OCI-M2 (cell line): ENCODE data around the gene GGA3.
"Not testable (repeated sequence)": the region's sequence is repeated elsewhere in the genome, so short reads cannot be mapped to it uniquely, and the experiment has no call there.

Experiments
- DNase-seq: peaks from one replicate; lab custom pipeline; 2025; ENCODE audit not compliant: unreplicated experiment; lab: John Stamatoyannopoulos, UW

The GGA3 gene, protein sequence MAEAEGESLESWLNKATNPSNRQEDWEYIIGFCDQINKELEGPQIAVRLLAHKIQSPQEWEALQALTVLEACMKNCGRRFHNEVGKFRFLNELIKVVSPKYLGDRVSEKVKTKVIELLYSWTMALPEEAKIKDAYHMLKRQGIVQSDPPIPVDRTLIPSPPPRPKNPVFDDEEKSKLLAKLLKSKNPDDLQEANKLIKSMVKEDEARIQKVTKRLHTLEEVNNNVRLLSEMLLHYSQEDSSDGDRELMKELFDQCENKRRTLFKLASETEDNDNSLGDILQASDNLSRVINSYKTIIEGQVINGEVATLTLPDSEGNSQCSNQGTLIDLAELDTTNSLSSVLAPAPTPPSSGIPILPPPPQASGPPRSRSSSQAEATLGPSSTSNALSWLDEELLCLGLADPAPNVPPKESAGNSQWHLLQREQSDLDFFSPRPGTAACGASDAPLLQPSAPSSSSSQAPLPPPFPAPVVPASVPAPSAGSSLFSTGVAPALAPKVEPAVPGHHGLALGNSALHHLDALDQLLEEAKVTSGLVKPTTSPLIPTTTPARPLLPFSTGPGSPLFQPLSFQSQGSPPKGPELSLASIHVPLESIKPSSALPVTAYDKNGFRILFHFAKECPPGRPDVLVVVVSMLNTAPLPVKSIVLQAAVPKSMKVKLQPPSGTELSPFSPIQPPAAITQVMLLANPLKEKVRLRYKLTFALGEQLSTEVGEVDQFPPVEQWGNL

DNA sequence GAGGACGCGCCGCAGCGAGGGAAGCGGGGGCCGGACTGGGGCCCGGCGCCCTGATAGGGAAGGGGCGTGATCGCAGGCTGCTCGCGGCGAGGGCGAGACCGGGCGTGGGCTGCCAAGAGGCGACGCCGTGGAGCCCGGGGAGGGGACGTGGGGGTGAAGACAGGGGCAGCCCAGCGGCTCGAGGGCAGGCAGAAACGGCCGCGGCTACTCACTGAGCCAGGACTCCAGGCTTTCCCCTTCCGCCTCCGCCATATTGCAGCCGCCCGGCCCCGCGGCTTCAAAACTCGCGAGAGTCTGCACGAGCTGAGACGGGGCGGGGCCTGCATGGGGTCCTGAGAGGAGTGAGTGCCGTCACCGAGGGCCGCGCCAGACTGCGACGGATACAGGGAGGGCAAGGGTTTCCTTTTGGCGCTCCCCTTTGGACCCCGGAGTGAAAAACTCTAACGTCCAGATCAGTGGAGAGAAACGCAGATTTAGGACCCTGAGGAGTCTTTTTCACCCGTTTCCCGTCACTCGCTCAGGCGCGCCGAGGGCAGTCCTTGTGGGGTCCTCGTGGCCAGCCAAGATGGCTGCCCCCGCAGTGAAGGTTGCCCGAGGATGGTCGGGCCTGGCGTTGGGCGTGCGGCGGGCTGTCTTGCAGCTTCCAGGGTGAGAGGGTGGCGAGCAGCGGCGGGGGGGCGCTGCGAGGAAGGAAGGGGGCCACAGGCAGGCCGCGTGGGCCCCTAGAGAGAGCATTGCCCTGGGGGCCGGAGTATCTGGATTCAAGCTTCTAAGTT lies at the start of gene GGA3, which contains the start of gene MRPS7:
Gene GGA3, minus strand, starts transcription at position 271 of the 776 bp plus-strand sequence. Its CDS starts 19 bp downstream, at position 252.
Gene MRPS7, plus strand, starts transcription at position 544 of the 776 bp plus-strand sequence. Its CDS starts 22 bp downstream, at position 566.
- peak; percentile 58 for DNase-seq

DNA sequence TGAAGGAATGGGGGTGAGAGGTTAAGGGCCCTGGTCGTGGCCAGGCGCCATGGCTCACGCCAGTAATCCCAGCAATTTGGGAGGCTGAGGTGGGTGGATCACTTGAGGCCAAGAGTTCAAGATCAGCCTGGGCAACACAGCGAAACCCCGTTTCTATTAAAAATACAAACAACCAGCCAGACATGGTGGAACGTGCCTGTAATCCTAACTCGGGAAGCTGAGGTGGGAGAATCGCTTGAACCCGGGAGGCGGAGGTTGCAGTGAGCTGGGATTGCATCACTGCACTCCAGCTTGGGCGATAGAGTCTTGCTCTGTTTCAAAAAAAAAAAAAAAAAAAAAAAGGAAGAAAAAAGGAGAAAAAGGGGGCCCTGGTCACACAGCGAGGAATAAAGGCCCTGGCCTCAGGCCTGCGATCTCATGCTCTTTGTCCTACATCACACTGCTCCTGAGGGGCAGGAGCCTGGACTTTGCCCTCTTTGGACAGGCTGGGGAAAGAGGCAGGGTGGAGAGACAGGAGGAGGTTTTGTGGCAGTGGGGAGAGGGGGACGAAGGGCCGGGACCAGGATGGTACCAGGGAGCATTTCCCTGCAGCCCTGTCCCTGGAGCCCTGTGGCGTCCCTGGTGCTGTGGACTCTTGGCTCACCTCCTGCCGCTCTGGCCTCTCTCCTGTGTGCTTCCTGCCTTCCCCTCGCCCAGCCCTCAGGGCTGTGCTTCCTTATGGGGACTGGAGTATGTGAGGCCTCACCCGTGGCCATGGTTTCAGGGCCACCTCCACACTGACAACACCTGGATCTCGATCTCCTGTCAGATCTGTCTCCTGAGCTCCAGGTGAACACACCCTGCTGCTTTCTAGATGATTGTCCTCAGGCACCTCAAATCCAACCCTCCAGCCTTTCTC lies 47.6 kb upstream of the GGA3 start:
- DNase-seq, result no peak

DNA sequence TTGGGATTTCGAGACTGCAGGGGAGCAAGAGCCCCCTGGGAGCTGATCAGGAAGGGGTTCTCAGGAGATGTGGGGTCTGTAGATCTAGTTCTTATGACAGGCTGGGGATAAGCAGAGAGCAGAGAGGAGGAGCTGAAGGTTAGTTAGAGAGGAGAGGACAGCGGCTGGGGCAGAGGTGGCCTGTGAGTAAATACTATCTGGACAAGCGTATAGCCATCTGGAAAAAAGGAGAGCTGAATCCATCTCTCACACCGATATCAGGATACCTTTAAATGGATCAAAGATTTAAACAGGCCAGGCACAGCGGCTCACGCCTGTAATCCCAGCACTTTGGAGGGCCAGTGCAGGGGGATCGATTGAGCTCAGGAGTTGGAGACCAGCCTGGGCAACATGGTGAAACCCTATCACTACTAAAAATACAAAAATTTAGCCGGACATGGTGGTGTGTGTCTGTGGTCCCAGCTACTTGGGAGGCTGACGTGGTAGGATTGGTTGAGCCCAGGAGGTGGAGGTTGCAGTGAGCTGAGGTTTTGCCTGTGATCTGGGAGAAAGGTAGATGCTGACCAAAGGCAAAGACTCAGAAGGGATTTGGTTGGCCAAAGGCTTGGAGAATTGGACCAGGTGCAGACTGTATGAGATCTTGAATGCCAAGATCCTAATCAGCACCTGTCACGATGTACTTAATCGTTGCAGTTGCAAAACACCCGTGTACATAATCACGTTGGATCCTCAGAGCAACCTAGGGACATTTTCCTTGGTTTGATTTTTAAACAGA lies 46.7 kb upstream of the GGA3 start:
- no peak for DNase-seq

DNA sequence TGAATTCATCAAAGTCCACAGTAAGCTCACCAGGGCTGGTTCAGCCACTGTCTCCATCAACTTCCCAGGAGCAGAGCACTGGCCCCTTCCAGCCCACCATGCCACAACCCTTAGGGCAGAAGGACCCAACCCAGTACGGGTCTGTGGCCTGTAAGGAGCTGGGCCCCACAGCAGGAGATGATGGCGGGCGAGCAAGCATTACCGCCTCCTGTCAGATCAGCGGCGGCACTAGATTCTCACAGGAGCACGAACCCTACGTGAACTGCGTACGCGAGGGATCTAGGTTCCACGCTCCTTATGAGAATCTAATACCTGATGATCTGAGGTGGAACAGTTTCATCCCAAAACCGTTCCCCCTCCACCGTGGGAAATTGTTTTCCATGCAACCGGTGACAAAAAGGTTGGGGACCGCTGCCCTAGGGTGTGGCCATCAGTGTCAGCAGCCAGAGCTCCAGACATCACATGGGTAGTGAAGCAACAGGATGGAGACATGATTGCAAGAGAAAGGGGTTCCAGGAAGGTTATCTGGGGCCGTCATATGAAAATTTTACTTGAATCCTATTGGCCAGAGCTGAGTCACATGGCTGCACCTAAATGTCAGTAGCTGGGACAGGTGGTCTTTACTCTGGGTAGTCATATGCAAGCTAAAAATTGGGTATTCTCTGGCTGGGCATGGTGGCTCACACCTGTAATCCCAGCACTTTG lies 40.2 kb upstream of the GGA3 start:
- DNase-seq, result no peak

DNA sequence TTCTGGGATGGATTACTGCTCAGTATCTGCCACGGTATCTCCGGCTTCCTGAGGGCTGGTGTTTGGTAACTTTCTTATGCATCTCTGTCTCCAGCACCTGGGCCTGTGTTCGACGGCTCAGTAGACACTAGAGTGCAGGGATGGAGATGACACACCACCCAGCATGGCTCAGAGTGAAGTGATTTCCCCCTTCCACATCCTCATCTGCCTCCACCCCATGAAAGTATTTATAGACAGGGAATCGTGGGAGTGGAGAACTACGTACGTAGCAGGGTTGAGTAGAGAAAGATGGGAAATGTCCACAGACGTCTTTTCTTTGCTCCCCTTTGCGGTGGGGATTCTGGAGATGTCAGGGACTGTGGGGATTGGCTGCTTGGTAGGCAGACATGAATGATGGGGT lies 39.6 kb upstream of the GGA3 start:
- no peak for DNase-seq

DNA sequence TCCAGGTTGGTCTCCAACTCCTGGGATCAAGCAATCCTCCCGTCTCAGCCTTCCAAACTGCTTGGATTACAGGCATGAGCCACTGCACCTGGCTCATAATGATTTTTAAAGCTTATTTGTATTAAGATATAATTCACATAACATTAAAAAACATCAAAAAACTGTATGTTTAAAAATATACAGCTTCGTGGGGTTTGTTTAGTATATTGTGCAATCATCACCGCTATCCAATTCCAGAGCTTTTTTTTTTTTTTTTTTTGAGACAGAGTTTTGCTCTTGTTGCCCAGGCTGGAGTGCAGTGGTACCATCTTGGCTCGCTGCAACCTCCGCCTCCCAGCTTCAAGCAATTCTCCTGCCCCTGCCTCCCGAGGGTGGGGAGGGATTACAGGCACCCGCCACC lies 38.9 kb upstream of the GGA3 start:
- no peak for DNase-seq

DNA sequence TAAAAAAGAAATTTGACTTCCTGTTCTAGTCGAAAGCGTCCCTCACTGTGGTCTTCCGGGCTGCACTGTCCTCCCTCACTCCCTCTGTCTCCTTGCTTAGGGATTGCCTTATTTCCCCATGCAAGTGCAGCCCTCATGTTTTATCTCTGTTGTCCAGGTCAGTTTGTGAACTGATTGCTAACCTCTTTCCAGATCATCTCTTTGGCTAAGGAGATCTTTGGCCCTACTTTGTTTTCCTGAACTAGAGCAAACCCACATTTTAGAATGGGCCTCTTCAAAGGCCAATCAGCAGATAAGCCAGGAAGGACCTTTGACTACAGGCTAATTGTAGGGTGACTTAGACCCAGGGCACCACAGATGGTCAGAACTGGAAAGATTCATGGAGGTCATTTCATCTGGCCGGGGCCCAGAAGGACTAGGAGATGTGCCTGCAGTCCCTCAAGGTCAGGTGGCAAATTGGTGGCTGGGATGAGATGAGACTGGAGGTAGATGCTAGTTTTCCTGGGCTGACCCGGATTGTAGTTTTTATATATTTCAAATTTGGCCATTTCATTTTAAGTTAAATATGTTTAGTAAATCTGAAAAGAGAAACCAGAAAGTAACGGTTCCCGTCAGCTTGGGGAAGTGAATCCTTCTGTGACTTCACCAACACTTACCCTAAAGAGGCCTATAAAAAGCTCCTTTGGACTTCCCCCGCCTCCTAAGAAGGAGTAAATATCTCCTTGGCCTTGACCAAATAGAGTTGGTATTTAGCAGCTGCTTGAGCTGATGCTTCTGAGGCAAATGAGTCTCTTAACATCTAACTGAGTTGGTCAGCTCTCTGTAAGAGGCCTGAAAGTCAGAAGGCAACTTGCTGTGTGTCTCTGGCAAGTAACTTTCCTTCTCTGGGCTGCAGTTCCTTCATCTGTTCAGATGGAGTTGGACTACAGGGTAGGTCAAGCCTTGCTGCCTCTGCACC lies 34.1 kb upstream of the GGA3 start:
- no peak for DNase-seq

DNA sequence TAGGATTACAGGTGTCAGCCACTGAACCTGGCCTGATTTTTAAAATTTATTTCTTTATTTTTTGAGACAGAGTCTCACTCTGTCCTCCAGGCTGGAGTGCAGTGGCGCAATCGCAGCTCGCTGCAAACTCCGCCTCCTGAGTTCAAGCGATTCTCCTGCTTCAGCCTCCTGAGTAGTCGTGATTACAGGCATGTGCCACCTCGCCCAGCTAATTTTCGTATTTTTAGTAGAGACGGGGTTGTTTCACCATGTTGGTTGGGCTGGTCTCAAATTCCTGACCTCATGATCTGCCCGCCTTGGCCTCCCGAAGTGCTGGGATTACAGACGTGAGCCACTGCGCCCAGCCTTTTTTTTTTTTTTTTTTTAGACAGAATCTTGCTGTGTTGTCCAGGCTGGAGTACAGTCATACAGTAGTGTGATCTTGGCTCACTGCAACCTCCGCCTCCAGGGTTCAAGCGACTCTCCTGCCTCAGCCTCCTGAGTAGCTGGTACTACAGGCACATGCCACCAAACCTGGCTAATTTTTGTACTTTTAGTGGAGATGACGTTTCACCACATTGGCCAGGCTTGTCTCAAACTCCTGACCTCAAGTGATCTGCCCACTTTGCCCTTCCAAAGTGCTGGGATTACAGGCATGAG lies 31.5 kb upstream of the GGA3 start:
- DNase-seq, result not testable (repeated sequence)

DNA sequence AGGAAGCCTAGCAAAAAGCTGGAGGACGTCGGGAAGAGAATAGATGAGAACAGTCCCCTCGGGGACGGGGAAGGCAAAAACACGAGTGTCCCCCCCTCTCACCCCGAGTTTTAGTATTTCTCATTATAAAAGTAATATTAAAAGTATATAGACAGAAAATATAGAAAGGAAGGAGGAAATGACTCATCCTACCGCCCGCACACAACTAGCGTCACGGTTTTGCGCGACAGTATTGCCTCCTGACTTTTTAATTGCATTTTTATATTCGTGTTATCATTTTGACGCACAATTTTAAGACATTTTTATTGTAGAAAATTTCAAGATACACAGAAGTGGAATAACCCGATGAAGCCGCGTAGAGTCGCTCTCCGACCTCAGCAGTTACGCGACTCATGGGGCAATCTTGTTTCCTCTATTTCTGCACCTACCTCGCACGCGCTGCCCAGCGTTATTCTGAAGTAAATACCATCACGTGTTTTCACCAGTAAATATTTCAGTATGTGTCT lies 28.5 kb upstream of the GGA3 start:
- no peak for DNase-seq

DNA sequence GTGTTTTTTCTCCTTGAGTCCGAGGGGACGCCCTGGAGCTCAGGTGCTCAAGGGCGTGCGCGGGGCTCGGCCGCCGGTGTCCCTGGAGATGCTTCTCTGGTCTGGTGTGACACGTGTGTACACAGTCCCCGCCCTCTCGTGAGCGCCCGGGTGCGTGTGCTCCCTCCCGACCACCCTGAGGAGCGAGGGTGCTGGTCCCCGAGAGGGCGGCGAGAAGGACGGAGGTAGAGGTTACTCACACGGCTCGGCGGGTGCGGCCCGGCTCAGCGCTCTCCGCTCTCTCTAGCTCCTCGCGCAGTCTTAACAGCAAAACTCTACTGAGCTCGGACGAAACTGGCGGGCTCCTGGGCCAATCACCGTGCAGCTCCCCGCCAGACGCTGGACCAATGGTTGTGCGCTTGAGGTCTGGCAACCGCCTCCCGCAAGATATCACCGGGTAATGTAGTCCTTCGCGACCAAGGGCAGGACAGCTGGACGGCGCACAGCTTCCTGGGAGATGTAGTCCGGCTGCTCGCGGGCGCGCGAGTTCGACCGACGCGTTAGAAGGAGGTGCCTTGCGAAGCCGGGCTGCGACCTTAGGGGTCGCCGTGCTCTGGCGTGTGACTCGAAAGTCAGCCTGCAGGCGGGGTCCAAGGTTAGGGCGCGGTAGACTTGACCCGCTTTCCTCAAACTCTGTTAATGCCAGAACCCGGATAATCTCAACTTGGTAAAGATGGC lies 27.9 kb upstream of the GGA3 start, which contains the start of gene SLC25A19:
Gene SLC25A19, minus strand, starts transcription at position 319 of the 717 bp plus-strand sequence. CDS start 2,669 bp downstream, outside the sequence.
- DNase-seq, result peak; percentile 95

DNA sequence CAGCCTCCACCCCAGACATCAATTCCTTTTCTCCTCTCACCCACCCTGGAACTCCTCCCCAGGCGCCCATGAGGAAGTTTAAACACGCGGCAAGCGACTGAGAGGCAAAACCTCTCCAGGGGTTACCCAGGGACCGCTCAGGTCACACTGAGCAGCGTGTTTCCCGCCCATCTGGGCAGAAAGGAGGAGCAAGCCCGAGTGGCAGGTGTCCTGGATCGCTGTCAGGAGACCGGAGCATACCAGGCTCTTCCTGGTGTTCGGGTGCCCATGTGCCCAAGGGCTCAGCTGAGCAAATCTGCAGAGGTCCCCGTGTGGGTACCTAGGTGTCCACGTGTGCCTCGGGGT lies 27.3 kb upstream of the GGA3 start:
- DNase-seq, result no peak

DNA sequence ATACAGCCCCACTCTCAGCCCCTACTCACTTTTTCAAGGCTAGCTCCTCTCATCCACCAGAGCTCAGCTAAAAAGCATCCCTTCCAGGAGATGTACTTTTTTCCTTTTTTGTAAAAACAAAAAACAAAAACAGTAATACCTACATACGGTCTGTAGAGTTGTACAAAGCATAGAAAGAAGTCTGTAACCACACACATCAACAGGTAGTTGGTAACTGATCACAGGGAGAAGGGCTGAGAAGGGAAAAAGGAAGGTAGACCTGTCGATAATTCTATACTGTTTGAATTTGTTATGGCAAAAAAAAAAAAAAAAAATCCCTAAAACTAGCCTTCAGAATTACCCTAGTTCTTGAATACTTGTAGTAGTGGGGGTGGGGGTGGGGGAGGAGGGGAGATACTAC lies 27.0 kb upstream of the GGA3 start:
- no peak for DNase-seq

DNA sequence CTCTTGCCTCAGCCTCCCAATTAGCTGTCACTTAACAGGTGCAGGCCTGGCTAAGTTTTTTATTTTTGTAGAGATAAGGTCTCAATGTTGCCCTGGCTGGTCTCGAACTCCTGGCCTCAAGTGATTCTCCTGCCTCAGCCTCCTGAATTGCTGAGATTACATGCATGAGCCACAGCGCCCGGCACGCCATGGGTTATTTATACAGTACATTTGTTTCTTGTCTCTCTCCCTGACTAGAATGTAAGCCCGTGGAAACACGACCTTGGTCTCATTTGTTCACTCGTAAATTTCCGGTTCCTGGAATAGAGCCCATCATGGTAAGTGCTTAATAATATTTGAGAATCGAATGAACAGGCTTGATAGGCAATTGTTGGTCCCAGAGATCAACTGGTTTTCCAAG lies 25.8 kb upstream of the GGA3 start:
- no peak for DNase-seq

DNA sequence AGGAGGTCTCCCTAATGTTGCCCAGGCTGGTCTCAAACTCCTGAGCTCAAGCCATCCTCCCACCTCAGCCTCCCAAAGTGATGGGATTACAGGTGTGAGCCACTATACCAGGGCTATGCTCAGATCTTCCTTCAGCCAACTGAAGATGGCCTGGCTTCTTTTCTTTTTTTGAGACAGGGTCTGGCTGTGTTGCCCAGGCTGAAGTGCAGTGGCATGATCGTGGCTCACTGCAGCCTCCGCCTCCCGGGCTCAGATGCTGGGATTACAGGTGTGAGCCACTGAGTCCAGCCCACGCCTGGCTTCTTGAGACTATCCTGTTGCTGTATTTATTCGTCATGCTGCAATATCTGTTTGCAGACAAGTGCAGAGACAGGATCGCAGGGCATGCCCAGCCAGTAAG lies 23.7 kb upstream of the GGA3 start:
- DNase-seq, result no peak

DNA sequence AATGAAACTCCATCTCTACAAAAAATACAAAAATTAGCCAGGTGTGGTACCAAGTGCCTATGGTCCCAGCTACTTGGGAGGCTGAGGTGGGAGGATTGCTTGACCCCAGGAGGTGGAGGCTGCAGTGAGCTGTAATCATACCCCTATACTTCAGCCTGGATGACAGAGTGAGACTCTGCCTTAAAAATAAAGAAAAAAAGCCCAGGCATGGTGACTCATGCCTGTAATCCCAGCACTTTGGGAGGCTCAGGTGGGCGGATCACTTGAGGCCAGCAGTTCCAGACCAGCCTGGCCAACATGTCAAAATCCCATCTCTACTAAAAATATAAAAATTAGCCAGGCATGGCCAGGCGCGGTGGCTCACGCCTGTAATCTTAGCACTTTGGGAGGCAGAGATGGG lies 18.8 kb upstream of the GGA3 start:
- not testable (repeated sequence) for DNase-seq

DNA sequence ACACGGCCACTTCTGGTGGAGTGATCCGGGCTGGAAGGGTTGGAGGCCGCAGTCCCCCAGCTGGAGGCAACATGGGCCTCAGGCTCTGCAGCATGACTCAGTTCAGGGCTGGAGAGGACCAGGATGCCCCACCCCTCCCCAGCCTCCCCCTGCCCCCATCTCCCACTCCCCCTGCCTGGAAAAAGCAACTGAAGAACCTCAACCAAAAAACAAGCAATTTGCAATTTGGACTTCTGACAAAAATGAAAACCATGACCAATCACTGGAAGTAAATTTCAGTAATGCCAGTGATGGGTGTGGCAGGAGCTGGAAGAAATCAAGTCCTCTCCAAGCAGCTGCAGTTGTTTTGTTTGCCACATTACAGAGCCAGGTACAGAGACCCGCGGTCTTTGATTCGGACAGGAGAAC lies 16.3 kb upstream of the GGA3 start:
- no peak for DNase-seq
